ENCODE data around the gene NCBP3. TPM values are rescaled to one million over a fixed set of nuclear protein-coding genes. Genes with fewer than 3 reads are reported as not detected.

Gene NCBP3
- total RNA-seq, 6 experiments from 2014 or later: 8.6 to 15.1 (median 10.5) TPM

- H3K36me3 ChIP-seq: no peaks in the 10 kb centered on the region
- DNase-seq: no peak
- 58% methylated on average over 4 of the region's 11 CpGs for WGBS (ENCODE audit: insufficient coverage, low coverage, low lambda C conversion rate, missing lambda C conversion rate)
Observed at GRCh38 chr17:3867606-3868005, 21.6 kb upstream of the NCBP3 start.

GRCh38 chr17:3867106-3867505 lies 21.1 kb upstream of the NCBP3 start:
- no peak overlapping the region for H3K27ac ChIP-seq
- no peaks in the 10 kb centered on the region for H3K4me1 ChIP-seq
- DNase-seq (peak in 1 of 3 donors; percentile 45), ATAC-seq (no peak)
- no peak overlapping the region for H3K4me3 ChIP-seq
- intact Hi-C loops (cut with DNase I): no loop called here
- WGBS (ENCODE audit: insufficient coverage, low coverage, low lambda C conversion rate, missing lambda C conversion rate): 79% methylated on average over 9 of the region's 17 CpGs
- H3K36me3 ChIP-seq: no peaks in the 10 kb centered on the region
- TF ChIP-seq CTCF (IDR thresholded peaks at IDR 0.05): no peak
- TF ChIP-seq POLR2A (IDR thresholded peaks at IDR 0.05): no peak
- H3K9me3 ChIP-seq: no peaks in the 10 kb centered on the region
- no peaks in the 10 kb centered on the region for H3K27me3 ChIP-seq

More at GRCh38 chr17:3867606-3868005, 21.6 kb upstream of the NCBP3 start:
- TF ChIP-seq CTCF (IDR thresholded peaks at IDR 0.05): no peak
- TF ChIP-seq POLR2A (IDR thresholded peaks at IDR 0.05): no peak
- intact Hi-C loops (cut with DNase I): no loop called here
- Histone ChIP-seq H3K27ac (no peak overlapping the region), H3K4me3 (no peak overlapping the region), H3K27me3 (no peaks in the 10 kb centered on the region), H3K9me3 (no peaks in the 10 kb centered on the region), H3K4me1 (no peaks in the 10 kb centered on the region)
- ATAC-seq: no peak

GRCh38 chr17:3866276-3866675 lies 20.2 kb upstream of the NCBP3 start:
- no peak for DNase-seq
- Histone ChIP-seq H3K27ac (no peak overlapping the region), H3K4me3 (no peak overlapping the region), H3K9me3 (no peaks in the 10 kb centered on the region), H3K27me3 (no peaks in the 10 kb centered on the region), H3K4me1 (no peaks in the 10 kb centered on the region), H3K36me3 (no peaks in the 10 kb centered on the region)
- intact Hi-C loops (cut with DNase I): no loop called here
- 83% methylated on average over 1 of the region's 21 CpGs for WGBS (ENCODE audit: insufficient coverage, low coverage, low lambda C conversion rate, missing lambda C conversion rate)
- no peak for ATAC-seq
- no peak for TF ChIP-seq POLR2A (IDR thresholded peaks at IDR 0.05)
- TF ChIP-seq CTCF (IDR thresholded peaks at IDR 0.05): no peak

- Histone ChIP-seq H3K27ac (no peak overlapping the region), H3K27me3 (no peaks in the 10 kb centered on the region), H3K4me3 (no peak overlapping the region), H3K9me3 (no peaks in the 10 kb centered on the region), H3K4me1 (no peaks in the 10 kb centered on the region), H3K36me3 (no peaks in the 10 kb centered on the region)
- DNase-seq: no peak
- peak in 3 of 4 donors; percentile 7 to 41 (median 7) for ATAC-seq
- WGBS (ENCODE audit: insufficient coverage, low coverage, low lambda C conversion rate, missing lambda C conversion rate): 67% methylated on average over 1 of the region's 8 CpGs
- no peak for TF ChIP-seq POLR2A (IDR thresholded peaks at IDR 0.05)
- no peak for TF ChIP-seq CTCF (IDR thresholded peaks at IDR 0.05)
- intact Hi-C loops (cut with DNase I): no loop called here
Observed at GRCh38 chr17:3865176-3865575, 19.1 kb upstream of the NCBP3 start.

- no peak for TF ChIP-seq POLR2A (IDR thresholded peaks at IDR 0.05)
- TF ChIP-seq CTCF (IDR thresholded peaks at IDR 0.05): no peak
- ATAC-seq (no peak), DNase-seq (no peak)
- Histone ChIP-seq H3K27ac (no peak overlapping the region), H3K9me3 (no peaks in the 10 kb centered on the region), H3K4me3 (no peak overlapping the region), H3K27me3 (no peaks in the 10 kb centered on the region), H3K4me1 (no peaks in the 10 kb centered on the region), H3K36me3 (no peaks in the 10 kb centered on the region)
- WGBS (ENCODE audit: insufficient coverage, low coverage, low lambda C conversion rate, missing lambda C conversion rate): 78% methylated on average over 9 of the region's 10 CpGs
- intact Hi-C loops (cut with DNase I): no loop called here
Observed at GRCh38 chr17:3864534-3864933, 18.5 kb upstream of the NCBP3 start.
